ENCODE results near the gene ACOX1.

The ACOX1 gene

GRCh38 chr17:75933808-75934207, 45.2 kb downstream of the ACOX1 start:
- peak; percentile 17 for DNase-seq (ENCODE audit: low read depth)

GRCh38 chr17:75932852-75933251, 46.1 kb downstream of the ACOX1 start:
- no peak for DNase-seq (ENCODE audit: low read depth)

- no peak for DNase-seq (ENCODE audit: low read depth)
Measured at GRCh38 chr17:75931062-75931461, 47.9 kb downstream of the ACOX1 start.

GRCh38 chr17:75927286-75927922, 51.6 kb downstream of the ACOX1 start:
- DNase-seq (ENCODE audit: low read depth) = no peak

GRCh38 chr17:75926456-75926855, 52.5 kb downstream of the ACOX1 start:
- no peak for DNase-seq (ENCODE audit: low read depth)

GRCh38 chr17:75925912-75926311, 53.1 kb downstream of the ACOX1 start:
- no peak for DNase-seq (ENCODE audit: low read depth)

GRCh38 chr17:75925103-75925502, 53.9 kb downstream of the ACOX1 start:
- no peak for DNase-seq (ENCODE audit: low read depth)

- DNase-seq (ENCODE audit: low read depth) = no peak
Measured at GRCh38 chr17:75922963-75923874, 55.7 kb downstream of the ACOX1 start.

- DNase-seq (ENCODE audit: low read depth) = no peak
Measured at GRCh38 chr17:75922173-75922961, 56.6 kb downstream of the ACOX1 start.

- DNase-seq (ENCODE audit: low read depth) = no peak
Measured at GRCh38 chr17:75921596-75921995, 57.4 kb downstream of the ACOX1 start.

- DNase-seq (ENCODE audit: low read depth) = no peak
Measured at GRCh38 chr17:75920045-75920560, 58.9 kb downstream of the ACOX1 start.

GRCh38 chr17:75919611-75920010, 59.4 kb downstream of the ACOX1 start:
- DNase-seq (ENCODE audit: low read depth) = no peak

GRCh38 chr17:75917917-75918445, 61.0 kb downstream of the ACOX1 start:
- DNase-seq (ENCODE audit: low read depth) = no peak

GRCh38 chr17:75917141-75917916, 61.6 kb downstream of the ACOX1 start:
- no peak for DNase-seq (ENCODE audit: low read depth)

- DNase-seq (ENCODE audit: low read depth) = no peak
Measured at GRCh38 chr17:75915268-75915667, 63.7 kb downstream of the ACOX1 start.

- no peak for DNase-seq (ENCODE audit: low read depth)
Measured at GRCh38 chr17:75914643-75915267, 64.2 kb downstream of the ACOX1 start.

GRCh38 chr17:75913537-75914210, 65.3 kb downstream of the ACOX1 start:
- no peak for DNase-seq (ENCODE audit: low read depth)

- DNase-seq (ENCODE audit: low read depth) = no peak
Measured at GRCh38 chr17:75910699-75911098, 68.3 kb downstream of the ACOX1 start.

GRCh38 chr17:75909812-75910274, 69.1 kb downstream of the ACOX1 start:
- peak; percentile 51 for DNase-seq (ENCODE audit: low read depth)
